ENCODE results near the gene AKNAD1.
"Not testable (repeated sequence)": the region's sequence is repeated elsewhere in the genome, so short reads cannot be mapped to it uniquely, and the experiment has no call there.

AKNAD1 gene

DNA sequence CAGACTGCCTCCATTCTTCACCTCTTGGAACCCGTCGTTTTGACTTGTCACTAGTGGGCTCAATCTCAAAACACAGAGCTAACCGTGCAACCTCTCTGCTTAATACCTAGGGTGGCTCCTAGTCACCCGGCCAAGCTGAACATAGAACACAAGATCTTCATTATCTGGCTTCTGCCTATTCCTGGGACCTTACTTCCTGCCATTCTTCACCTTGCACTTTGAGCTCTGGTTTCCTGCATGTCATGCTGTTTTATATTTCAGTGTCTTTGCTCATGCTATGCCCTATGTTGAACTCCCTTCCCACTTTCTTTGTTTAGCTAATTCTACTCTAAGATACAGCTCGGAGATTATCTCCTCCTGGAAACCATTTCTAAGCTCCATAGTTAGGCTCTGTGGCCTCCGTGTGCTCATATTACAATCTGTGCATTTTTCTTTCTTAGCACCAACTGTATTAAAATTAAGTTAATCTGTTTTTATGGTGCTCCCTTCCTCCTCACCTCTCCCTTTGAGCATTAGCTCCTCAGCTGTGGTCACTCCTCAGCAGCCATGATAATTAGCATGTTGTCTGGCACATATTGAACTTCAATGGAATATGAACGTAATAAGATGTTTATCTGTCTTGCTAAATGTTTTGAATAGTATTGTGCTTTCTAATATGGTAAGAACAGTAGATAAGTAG, 33.0 kb upstream of the AKNAD1 start (continued):
- TF ChIP-seq, protein P1, sequence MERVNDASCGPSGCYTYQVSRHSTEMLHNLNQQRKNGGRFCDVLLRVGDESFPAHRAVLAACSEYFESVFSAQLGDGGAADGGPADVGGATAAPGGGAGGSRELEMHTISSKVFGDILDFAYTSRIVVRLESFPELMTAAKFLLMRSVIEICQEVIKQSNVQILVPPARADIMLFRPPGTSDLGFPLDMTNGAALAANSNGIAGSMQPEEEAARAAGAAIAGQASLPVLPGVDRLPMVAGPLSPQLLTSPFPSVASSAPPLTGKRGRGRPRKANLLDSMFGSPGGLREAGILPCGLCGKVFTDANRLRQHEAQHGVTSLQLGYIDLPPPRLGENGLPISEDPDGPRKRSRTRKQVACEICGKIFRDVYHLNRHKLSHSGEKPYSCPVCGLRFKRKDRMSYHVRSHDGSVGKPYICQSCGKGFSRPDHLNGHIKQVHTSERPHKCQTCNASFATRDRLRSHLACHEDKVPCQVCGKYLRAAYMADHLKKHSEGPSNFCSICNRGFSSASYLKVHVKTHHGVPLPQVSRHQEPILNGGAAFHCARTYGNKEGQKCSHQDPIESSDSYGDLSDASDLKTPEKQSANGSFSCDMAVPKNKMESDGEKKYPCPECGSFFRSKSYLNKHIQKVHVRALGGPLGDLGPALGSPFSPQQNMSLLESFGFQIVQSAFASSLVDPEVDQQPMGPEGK (CRISPR knock-in tag; IDR thresholded peaks at IDR 0.05; ENCODE audit: borderline replicate concordance): no peak
- TF ChIP-seq GLIS3 (CRISPR knock-in tag; IDR thresholded peaks at IDR 0.05) (no peak), OSR1 (CRISPR knock-in tag; IDR thresholded peaks at IDR 0.05) (no peak), ESRRG (CRISPR knock-in tag; IDR thresholded peaks at IDR 0.05) (no peak)

DNA sequence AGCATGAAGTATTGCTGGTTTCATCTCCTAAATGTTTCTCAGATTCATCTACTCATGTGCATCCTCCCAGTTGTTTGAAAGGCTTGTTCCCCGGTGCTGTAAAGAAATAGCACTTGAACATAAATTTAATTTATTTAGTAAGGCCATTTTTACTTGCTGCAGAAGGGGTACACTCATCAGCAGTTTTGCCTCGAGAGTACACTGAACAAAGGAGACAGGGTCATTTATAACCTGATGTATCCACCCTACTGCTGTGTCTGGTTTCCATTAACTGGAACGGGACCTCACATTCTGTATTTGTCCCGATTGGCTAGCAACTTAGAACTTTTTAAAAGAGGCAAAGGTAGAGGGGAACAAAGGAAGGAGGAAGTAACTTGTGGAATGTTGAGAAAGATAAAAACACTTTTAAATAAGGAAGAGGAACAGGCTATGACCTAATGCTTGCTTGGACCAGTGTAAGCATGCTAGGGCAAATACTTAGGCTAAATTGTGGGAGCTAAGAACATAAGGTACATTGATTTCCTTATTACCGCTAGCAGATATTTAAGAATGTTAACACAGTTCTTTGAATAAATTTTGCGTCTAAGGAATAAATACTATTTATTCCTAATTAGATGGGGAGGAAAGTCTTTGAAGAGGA, 32.2 kb upstream of the AKNAD1 start:
- ATAC-seq: not testable (repeated sequence)

DNA sequence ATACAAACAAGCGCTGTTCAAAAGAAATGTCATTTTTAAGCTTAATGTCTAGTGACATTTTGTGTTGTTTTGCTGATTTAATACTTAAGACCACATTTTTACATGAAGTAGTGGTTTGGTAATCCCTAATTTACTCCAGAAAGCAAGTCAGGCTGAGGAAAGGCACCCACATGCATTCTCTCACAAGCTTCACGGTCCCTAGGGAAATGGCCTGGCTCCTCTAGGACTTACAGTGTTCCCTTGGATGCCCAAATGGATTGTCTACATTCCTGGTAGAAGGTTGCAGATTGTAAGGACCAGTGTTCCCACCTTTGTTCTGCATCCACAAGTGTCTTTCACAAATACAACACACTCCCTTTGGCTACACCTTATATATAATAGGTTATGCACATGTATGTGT, 29.4 kb upstream of the AKNAD1 start:
- TF ChIP-seq ZNF70 (CRISPR knock-in tag; IDR thresholded peaks at IDR 0.05): no peak
- TF ChIP-seq RARB (CRISPR knock-in tag; IDR thresholded peaks at IDR 0.05): no peak
- no peak for TF ChIP-seq ISL1 (CRISPR knock-in tag; IDR thresholded peaks at IDR 0.05)
- TF ChIP-seq TOX (CRISPR knock-in tag; IDR thresholded peaks at IDR 0.05; ENCODE audit: borderline replicate concordance): no peak
- no peak for TF ChIP-seq ARNTL (CRISPR knock-in tag; IDR thresholded peaks at IDR 0.05; ENCODE audit: borderline replicate concordance, low read depth)
- no peak for TF ChIP-seq ZFP3 (CRISPR knock-in tag; IDR thresholded peaks at IDR 0.05)
- TF ChIP-seq ESRRG (CRISPR knock-in tag; IDR thresholded peaks at IDR 0.05): no peak
- no peak for TF ChIP-seq TCF4 (CRISPR knock-in tag; IDR thresholded peaks at IDR 0.05; ENCODE audit: borderline replicate concordance)
- TF ChIP-seq, protein P2, sequence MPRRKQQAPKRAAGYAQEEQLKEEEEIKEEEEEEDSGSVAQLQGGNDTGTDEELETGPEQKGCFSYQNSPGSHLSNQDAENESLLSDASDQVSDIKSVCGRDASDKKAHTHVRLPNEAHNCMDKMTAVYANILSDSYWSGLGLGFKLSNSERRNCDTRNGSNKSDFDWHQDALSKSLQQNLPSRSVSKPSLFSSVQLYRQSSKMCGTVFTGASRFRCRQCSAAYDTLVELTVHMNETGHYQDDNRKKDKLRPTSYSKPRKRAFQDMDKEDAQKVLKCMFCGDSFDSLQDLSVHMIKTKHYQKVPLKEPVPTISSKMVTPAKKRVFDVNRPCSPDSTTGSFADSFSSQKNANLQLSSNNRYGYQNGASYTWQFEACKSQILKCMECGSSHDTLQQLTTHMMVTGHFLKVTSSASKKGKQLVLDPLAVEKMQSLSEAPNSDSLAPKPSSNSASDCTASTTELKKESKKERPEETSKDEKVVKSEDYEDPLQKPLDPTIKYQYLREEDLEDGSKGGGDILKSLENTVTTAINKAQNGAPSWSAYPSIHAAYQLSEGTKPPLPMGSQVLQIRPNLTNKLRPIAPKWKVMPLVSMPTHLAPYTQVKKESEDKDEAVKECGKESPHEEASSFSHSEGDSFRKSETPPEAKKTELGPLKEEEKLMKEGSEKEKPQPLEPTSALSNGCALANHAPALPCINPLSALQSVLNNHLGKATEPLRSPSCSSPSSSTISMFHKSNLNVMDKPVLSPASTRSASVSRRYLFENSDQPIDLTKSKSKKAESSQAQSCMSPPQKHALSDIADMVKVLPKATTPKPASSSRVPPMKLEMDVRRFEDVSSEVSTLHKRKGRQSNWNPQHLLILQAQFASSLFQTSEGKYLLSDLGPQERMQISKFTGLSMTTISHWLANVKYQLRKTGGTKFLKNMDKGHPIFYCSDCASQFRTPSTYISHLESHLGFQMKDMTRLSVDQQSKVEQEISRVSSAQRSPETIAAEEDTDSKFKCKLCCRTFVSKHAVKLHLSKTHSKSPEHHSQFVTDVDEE (CRISPR knock-in tag; IDR thresholded peaks at IDR 0.05): no peak
- TF ChIP-seq, protein P1 (CRISPR knock-in tag; IDR thresholded peaks at IDR 0.05; ENCODE audit: borderline replicate concordance): no peak
- TF ChIP-seq GLIS3 (CRISPR knock-in tag; IDR thresholded peaks at IDR 0.05): no peak
- TF ChIP-seq OSR1 (CRISPR knock-in tag; IDR thresholded peaks at IDR 0.05): no peak
- no peak for TF ChIP-seq BACH2 (CRISPR knock-in tag; IDR thresholded peaks at IDR 0.05; ENCODE audit: borderline replicate concordance)
- TF ChIP-seq, protein P3, sequence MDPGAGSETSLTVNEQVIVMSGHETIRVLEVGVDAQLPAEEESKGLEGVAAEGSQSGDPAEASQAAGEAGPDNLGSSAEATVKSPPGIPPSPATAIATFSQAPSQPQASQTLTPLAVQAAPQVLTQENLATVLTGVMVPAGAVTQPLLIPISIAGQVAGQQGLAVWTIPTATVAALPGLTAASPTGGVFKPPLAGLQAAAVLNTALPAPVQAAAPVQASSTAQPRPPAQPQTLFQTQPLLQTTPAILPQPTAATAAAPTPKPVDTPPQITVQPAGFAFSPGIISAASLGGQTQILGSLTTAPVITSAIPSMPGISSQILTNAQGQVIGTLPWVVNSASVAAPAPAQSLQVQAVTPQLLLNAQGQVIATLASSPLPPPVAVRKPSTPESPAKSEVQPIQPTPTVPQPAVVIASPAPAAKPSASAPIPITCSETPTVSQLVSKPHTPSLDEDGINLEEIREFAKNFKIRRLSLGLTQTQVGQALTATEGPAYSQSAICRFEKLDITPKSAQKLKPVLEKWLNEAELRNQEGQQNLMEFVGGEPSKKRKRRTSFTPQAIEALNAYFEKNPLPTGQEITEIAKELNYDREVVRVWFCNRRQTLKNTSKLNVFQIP (CRISPR knock-in tag; IDR thresholded peaks at IDR 0.05; ENCODE audit: borderline replicate concordance, low read depth): no peak
- no peak for TF ChIP-seq ZNF8 (CRISPR knock-in tag; IDR thresholded peaks at IDR 0.05)
- no peak for TF ChIP-seq ZNF565 (CRISPR knock-in tag; conservative IDR thresholded peaks at IDR 0.05; ENCODE audit: low read depth)
- no peak for TF ChIP-seq ZFP30 (CRISPR knock-in tag; IDR thresholded peaks at IDR 0.05)
- TF ChIP-seq PPARA (CRISPR knock-in tag; IDR thresholded peaks at IDR 0.05; ENCODE audit: borderline replicate concordance): no peak
- TF ChIP-seq, protein P4, sequence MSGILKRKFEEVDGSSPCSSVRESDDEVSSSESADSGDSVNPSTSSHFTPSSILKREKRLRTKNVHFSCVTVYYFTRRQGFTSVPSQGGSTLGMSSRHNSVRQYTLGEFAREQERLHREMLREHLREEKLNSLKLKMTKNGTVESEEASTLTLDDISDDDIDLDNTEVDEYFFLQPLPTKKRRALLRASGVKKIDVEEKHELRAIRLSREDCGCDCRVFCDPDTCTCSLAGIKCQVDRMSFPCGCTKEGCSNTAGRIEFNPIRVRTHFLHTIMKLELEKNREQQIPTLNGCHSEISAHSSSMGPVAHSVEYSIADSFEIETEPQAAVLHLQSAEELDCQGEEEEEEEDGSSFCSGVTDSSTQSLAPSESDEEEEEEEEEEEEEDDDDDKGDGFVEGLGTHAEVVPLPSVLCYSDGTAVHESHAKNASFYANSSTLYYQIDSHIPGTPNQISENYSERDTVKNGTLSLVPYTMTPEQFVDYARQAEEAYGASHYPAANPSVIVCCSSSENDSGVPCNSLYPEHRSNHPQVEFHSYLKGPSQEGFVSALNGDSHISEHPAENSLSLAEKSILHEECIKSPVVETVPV (CRISPR knock-in tag; IDR thresholded peaks at IDR 0.05): no peak
- ATAC-seq: no peak
